ENCODE results near the gene RGL2.
A peak's percentile ranks its signal among the peaks of the same experiment; 100 is the strongest.
"Not testable (repeated sequence)": the region's sequence is repeated elsewhere in the genome, so short reads cannot be mapped to it uniquely, and the experiment has no call there.

The RGL2 gene

DNA sequence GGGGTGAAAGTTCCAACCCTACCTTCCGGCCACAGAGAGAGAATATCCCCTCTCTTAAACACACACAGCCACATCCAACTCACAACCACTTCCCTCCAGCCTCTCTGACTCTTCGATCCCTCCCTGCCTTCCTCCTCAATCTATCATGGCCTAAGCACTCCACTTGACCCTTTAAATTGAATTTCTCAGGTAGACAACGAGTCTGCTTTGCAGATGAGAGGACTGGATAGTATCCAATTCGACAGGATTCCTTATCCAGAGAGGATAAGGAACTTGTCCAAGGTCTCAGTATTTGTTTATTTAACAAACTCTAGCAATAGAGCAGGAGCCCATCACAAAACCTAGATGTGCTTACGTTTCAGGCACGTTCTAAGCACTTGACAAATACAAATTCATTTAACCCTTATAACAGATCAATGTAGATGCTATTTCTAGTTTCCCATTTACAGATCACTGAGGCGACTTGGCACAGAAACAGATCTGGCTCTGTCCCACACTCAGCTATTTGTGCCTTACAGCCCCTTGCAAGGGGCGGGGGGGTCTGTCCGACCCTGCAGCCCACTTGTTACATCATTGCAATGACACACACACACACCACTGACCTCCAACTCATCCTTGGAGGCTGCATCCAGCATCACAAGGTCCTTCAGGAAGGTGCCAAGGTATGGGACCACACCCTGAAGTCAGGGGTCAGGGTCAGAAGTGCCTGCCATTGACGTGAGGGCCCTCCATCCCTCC is 4.5 kb downstream of the RGL2 start:
- H3K9me3 ChIP-seq (ENCODE audit: control insufficient read depth in 2 of 2, low read length in 2 of 2), result no peaks in the 10 kb centered on the region
- H3K36me3 ChIP-seq (ENCODE audit: control insufficient read depth in 2 of 2, insufficient read depth in 2 of 2, low read length in 2 of 2), result peaks cover 14 to 22% of the 10 kb centered on the region in 2 donors
- no peak overlapping the region for H3K4me3 ChIP-seq (ENCODE audit: low read length in 2 of 2)
- H3K9ac ChIP-seq (ENCODE audit: low read depth in 1 of 2, low read length in 2 of 2), result no peak overlapping the region
- no peaks in the 10 kb centered on the region for H3K27me3 ChIP-seq (ENCODE audit: control insufficient read depth in 2 of 2, insufficient read depth in 2 of 2, low read length in 2 of 2)
- no peak overlapping the region for H3K27ac ChIP-seq (ENCODE audit: low read depth in 2 of 2, low read length in 2 of 2)
- peaks cover 20 to 21% of the 10 kb centered on the region in 2 donors for H3K4me1 ChIP-seq (ENCODE audit: control insufficient read depth in 2 of 2, insufficient read depth in 2 of 2, low read length in 2 of 2)

DNA sequence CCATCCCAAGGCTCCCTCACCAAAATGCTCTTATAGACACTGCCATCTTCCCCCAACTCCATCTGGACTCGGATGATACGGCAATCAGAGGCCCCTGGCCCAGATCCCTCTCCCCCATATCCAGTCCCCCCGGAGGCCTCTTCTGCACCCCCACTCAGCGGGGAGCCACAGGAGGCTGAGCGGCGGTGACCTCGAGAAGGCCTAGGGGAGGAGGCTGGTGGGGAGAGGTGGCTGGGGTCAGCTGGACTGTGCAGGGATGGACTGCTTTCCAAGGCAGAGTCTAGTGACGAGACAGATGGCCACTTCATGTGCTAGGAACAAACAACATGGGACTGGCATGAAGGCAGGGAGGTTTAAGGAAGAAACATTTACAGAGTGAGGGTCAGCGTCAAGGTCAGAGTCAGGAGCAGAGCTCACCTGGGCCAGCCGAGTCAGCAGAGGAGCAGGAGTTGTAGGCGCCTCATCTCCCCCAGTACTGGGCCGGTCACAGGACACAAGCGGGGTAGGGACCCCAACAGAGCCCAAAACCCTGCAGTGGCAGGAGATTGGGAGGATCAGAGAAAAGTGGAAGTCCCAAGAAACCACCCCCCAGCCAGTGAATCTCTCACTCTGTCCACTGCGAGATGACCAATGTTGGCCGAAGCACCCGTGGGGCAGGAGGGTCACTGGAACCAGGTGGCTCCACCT is 5.6 kb downstream of the RGL2 start:
- Histone ChIP-seq H3K9me3 (ENCODE audit: control insufficient read depth in 2 of 2, low read length in 2 of 2) (no peaks in the 10 kb centered on the region), H3K4me1 (ENCODE audit: control insufficient read depth in 2 of 2, insufficient read depth in 2 of 2, low read length in 2 of 2) (peaks cover 23 to 24% of the 10 kb centered on the region in 2 donors), H3K27me3 (ENCODE audit: control insufficient read depth in 2 of 2, insufficient read depth in 2 of 2, low read length in 2 of 2) (no peaks in the 10 kb centered on the region), H3K36me3 (ENCODE audit: control insufficient read depth in 2 of 2, insufficient read depth in 2 of 2, low read length in 2 of 2) (peaks cover 14 to 22% of the 10 kb centered on the region in 2 donors), H3K27ac (ENCODE audit: low read depth in 2 of 2, low read length in 2 of 2) (no peak overlapping the region), H3K4me3 (ENCODE audit: low read length in 2 of 2) (no peak overlapping the region), H3K9ac (ENCODE audit: low read depth in 1 of 2, low read length in 2 of 2) (no peak overlapping the region)

DNA sequence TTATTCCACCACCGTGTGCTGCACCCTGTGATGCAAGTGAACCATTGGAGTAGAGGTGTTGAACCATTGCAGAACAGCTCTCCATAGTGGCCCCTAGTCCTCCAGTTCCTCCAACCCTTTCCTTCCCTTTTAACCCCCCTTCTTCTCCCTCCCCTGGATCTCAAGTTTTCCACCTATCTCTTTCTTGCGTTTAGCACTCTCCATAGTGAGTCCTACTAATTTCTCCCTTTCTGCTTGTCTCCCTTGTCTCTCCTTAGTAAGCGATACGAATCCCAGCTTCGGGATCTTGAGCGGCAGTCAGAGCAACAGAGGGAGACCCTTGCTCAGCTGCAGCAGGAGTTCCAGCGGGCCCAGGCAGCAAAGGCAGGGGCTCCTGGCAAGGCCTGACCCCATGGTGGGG is 8.3 kb downstream of the RGL2 start:
- H3K27ac ChIP-seq (ENCODE audit: low read depth in 2 of 2, low read length in 2 of 2), result no peak overlapping the region
- peak overlapping the region in 1 of 2 donors; percentile 66 for H3K9ac ChIP-seq (ENCODE audit: low read depth in 1 of 2, low read length in 2 of 2)
- no peaks in the 10 kb centered on the region for H3K27me3 ChIP-seq (ENCODE audit: control insufficient read depth in 2 of 2, insufficient read depth in 2 of 2, low read length in 2 of 2)
- H3K4me1 ChIP-seq (ENCODE audit: control insufficient read depth in 2 of 2, insufficient read depth in 2 of 2, low read length in 2 of 2), result peaks cover 18 to 19% of the 10 kb centered on the region in 2 donors
- peaks cover 26 to 41% of the 10 kb centered on the region in 2 donors for H3K36me3 ChIP-seq (ENCODE audit: control insufficient read depth in 2 of 2, insufficient read depth in 2 of 2, low read length in 2 of 2)
- H3K9me3 ChIP-seq (ENCODE audit: control insufficient read depth in 2 of 2, low read length in 2 of 2), result no peaks in the 10 kb centered on the region
- H3K4me3 ChIP-seq (ENCODE audit: low read length in 2 of 2), result peak overlapping the region; percentile 85 to 99

DNA sequence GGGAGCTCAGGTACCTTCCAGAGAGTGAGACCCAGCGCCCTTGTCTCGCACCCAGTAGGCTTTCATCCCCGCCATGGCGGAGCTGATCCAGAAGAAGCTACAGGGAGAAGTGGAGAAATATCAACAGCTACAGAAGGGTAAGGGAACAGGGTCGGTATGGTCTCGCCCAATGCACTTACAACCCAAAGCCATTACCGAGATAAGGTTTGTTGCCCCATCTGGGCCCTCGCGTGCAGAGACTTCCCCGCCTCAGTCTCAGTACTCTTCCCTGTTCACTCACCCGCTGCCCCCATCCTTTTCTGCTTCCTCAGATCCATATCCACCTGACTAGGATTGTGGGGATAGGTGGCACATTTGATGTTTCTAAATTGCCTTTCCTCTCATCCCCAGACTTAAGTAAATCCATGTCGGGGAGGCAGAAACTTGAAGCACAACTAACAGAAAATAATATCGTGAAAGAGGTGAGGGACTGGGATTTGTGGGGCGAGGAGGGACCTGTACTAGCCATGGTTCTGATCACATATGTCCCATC is 8.9 kb downstream of the RGL2 start:
- Histone ChIP-seq H3K9ac (ENCODE audit: low read depth in 1 of 2, low read length in 2 of 2) (peak overlapping the region; percentile 66 to 90), H3K27me3 (ENCODE audit: control insufficient read depth in 2 of 2, insufficient read depth in 2 of 2, low read length in 2 of 2) (no peaks in the 10 kb centered on the region), H3K36me3 (ENCODE audit: control insufficient read depth in 2 of 2, insufficient read depth in 2 of 2, low read length in 2 of 2) (peaks cover 28 to 42% of the 10 kb centered on the region in 2 donors), H3K4me3 (ENCODE audit: low read length in 2 of 2) (peak overlapping the region; percentile 85 to 99), H3K4me1 (ENCODE audit: control insufficient read depth in 2 of 2, insufficient read depth in 2 of 2, low read length in 2 of 2) (peaks cover 18 to 19% of the 10 kb centered on the region in 2 donors), H3K9me3 (ENCODE audit: control insufficient read depth in 2 of 2, low read length in 2 of 2) (no peaks in the 10 kb centered on the region), H3K27ac (ENCODE audit: low read depth in 2 of 2, low read length in 2 of 2) (peak overlapping the region; percentile 50 to 82)

DNA sequence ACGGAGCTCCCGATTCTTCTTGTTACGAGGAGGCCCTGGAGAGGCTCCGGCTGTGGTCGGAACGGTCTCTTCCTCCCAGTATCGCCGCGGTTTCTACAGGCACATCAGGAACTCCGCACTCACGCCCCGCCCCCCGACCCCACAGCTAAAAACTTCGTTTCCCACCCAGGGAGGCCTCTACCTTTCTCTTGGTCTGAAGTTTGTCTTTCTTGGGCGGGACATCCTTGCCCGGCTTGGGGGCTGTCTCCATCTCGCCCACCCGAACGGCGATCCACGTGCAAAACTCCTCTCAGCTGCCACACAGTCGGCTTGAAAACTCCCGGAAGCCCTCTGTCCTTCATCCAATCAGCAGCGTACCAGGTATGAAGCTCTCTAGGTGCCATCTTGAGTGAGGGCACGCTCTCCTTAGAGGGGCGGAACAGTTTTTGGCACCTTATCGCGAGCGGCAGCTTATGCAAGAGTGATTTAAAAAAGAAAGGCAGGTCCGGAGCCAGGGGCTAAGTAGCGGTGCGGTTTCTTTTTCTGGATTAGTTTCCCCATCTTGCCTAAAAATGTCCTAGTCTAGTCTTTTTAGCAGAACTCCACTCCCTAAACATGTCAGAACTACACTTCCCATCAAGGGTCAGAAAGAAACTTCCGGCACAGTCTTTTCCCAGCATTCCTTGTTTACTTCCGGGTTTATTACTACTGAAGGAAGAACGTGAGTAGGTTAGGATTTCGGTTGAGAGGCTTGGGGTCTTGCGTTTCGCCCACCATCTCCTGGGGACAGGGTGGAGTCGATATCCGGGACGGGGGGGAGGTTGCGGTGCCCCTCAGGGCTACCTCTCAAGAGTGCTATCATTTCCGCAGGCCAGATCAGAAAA is 9.6 kb downstream of the RGL2 start, which contains the start of the genes PFDN6 and WDR46:
TSS of gene PFDN6 (plus strand) at position 681 of the 863 bp plus-strand sequence. CDS start 256 bp downstream, outside the sequence.
TSS of gene WDR46 (minus strand) at position 319 of the 863 bp plus-strand sequence. CDS start at position 250, 69 bp downstream.
- no peaks in the 10 kb centered on the region for H3K9me3 ChIP-seq (ENCODE audit: control insufficient read depth in 2 of 2, low read length in 2 of 2)
- H3K36me3 ChIP-seq (ENCODE audit: control insufficient read depth in 2 of 2, insufficient read depth in 2 of 2, low read length in 2 of 2), result peaks cover 33 to 42% of the 10 kb centered on the region in 2 donors
- peak within 1 kb of the TSS; percentile 66 to 90 for H3K9ac ChIP-seq (ENCODE audit: low read depth in 1 of 2, low read length in 2 of 2)
- H3K27ac ChIP-seq (ENCODE audit: low read depth in 2 of 2, low read length in 2 of 2), result peak within 1 kb of the TSS; percentile 50 to 82
- no peaks in the 10 kb centered on the region for H3K27me3 ChIP-seq (ENCODE audit: control insufficient read depth in 2 of 2, insufficient read depth in 2 of 2, low read length in 2 of 2)
- peaks cover 18 to 19% of the 10 kb centered on the region in 2 donors for H3K4me1 ChIP-seq (ENCODE audit: control insufficient read depth in 2 of 2, insufficient read depth in 2 of 2, low read length in 2 of 2)
- H3K4me3 ChIP-seq (ENCODE audit: low read length in 2 of 2), result peak within 1 kb of the TSS; percentile 85 to 99

DNA sequence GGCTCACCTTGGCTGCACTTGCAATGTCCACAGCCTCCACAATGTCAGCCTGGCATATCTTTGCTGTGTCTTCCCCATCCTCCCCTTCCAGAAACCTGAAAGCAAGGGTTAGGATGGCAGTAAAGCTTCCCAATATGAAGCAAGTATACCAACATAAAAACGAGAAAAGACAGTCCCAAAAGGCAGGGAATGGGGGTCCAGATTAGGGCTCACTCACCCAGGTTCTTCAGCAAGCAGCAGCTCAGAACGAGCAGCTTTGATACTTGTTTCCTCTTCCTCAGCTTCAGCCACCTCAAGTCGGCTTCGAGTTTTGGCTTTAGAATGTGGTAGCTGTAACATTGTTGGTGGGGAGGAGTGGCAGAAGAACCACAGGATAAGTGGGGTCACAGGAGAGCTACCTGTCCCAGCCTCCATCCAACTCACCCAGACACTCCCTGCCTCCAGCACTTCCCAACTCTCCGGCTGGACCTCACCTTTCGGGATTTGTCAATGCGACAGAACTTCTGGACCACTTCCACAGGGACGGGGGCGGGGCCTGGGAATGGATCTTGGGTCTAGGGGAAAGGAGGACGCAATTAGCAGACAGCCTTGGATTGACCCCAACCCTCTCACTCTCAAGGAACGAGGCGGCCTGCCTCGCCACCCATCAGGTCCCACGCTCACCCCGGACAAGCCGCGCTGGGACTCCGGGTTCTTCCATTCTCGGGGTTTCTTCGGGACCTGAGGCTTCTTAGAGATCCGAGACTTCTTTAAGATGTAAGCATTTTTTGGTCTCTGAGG is 10.4 kb downstream of the RGL2 start:
- Histone ChIP-seq H3K4me3 (ENCODE audit: low read length in 2 of 2) (peak overlapping the region; percentile 85 to 99), H3K9me3 (ENCODE audit: control insufficient read depth in 2 of 2, low read length in 2 of 2) (no peaks in the 10 kb centered on the region), H3K9ac (ENCODE audit: low read depth in 1 of 2, low read length in 2 of 2) (peak overlapping the region; percentile 66 to 90), H3K27me3 (ENCODE audit: control insufficient read depth in 2 of 2, insufficient read depth in 2 of 2, low read length in 2 of 2) (no peaks in the 10 kb centered on the region), H3K4me1 (ENCODE audit: control insufficient read depth in 2 of 2, insufficient read depth in 2 of 2, low read length in 2 of 2) (peaks cover 18 to 19% of the 10 kb centered on the region in 2 donors), H3K36me3 (ENCODE audit: control insufficient read depth in 2 of 2, insufficient read depth in 2 of 2, low read length in 2 of 2) (peaks cover 35 to 36% of the 10 kb centered on the region in 2 donors), H3K27ac (ENCODE audit: low read depth in 2 of 2, low read length in 2 of 2) (peak overlapping the region; percentile 50 to 82)

DNA sequence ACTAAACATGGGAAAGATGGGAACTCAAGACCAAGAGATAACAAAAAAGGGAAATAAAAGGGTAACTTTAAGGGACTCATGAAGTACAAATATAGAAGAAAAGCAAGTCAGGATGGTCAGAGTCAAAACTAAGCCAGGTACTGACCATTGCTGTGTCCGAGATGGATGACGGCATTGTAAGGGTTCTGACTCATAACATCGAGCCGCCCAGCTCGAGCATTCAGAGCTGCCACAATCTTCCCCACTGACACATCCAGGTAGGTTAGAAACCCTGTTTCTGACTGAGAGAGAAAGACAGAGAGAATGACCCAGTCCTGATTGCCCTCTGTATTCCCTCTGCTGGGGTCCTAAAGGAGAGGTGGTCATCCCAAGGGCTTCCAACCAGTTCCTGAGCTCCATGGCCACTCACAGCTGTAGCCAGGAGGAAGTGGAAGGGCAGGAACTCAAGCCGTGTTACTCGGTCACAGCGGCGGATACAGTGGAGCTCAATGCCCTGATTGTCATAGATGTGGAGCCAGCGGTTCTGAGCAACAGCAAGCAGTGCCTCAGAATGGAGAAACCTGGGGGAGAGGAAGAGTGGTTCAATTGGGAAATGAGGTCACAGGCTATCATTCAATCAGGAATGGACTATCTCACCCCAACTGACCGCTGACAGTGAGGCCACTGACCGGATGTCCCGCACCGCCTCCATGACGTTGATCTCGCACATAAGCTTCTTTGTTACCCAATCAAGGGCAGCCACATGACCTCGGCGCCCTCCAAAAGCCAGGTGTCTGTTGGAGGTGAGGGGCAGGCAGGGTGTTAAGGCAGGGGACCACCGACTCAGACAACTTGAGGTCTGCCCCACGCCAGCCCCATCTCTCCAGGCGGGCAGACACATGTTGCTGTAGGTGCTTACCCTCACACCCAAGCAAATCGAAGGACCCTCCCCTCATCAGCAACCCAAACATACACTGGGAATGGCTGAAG is 11.5 kb downstream of the RGL2 start:
- Histone ChIP-seq H3K27ac (ENCODE audit: low read depth in 2 of 2, low read length in 2 of 2) (no peak overlapping the region), H3K9ac (ENCODE audit: low read depth in 1 of 2, low read length in 2 of 2) (no peak overlapping the region), H3K4me3 (ENCODE audit: low read length in 2 of 2) (peak overlapping the region in 1 of 2 donors; percentile 99), H3K4me1 (ENCODE audit: control insufficient read depth in 2 of 2, insufficient read depth in 2 of 2, low read length in 2 of 2) (peaks cover 18 to 19% of the 10 kb centered on the region in 2 donors), H3K9me3 (ENCODE audit: control insufficient read depth in 2 of 2, low read length in 2 of 2) (no peaks in the 10 kb centered on the region), H3K36me3 (ENCODE audit: control insufficient read depth in 2 of 2, insufficient read depth in 2 of 2, low read length in 2 of 2) (peaks cover 36 to 37% of the 10 kb centered on the region in 2 donors), H3K27me3 (ENCODE audit: control insufficient read depth in 2 of 2, insufficient read depth in 2 of 2, low read length in 2 of 2) (no peaks in the 10 kb centered on the region)

DNA sequence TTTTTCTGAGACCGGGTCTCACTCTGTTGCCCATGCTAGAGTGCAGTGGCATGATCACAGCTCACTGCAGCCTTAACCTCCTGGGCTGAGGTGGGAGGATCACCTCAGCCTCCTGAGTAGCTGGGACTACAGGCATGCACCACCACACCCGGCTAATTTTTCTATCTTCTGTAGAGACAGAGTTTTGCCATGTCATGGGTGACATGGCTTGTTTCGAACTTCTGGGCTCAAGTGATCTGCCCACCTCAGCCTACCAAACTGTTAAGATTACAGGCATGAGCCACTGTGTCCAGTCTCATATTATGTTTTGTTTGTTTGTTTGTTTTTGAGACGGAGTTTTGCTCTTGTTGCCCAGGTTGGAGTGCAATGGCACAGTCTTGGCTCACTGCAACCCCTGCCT is 13.5 kb downstream of the RGL2 start:
- Histone ChIP-seq H3K4me1 (ENCODE audit: control insufficient read depth in 2 of 2, insufficient read depth in 2 of 2, low read length in 2 of 2) (peaks cover 14 to 15% of the 10 kb centered on the region in 2 donors), H3K36me3 (ENCODE audit: control insufficient read depth in 2 of 2, insufficient read depth in 2 of 2, low read length in 2 of 2) (peaks cover 37 to 42% of the 10 kb centered on the region in 2 donors)
- H3K27me3 ChIP-seq (ENCODE audit: control insufficient read depth in 2 of 2, insufficient read depth in 2 of 2, low read length in 2 of 2); H3K9me3 ChIP-seq (ENCODE audit: control insufficient read depth in 2 of 2, low read length in 2 of 2); H3K27ac ChIP-seq (ENCODE audit: low read depth in 2 of 2, low read length in 2 of 2); H3K4me3 ChIP-seq (ENCODE audit: low read length in 2 of 2); H3K9ac ChIP-seq (ENCODE audit: low read depth in 1 of 2, low read length in 2 of 2): not testable (repeated sequence)

All from mucosa of rectum (tissue), 2 donors.